GM19240 (cell line): Measurements from ENCODE around the gene FBXW4.

ENCODE experiments used
- DNase-seq: peaks from one replicate; pipeline ENCODE4 v3.0.0; 2011; ENCODE audit warnings: low spot score; ENCODE audit not compliant: insufficient read length

Gene FBXW4

DNA sequence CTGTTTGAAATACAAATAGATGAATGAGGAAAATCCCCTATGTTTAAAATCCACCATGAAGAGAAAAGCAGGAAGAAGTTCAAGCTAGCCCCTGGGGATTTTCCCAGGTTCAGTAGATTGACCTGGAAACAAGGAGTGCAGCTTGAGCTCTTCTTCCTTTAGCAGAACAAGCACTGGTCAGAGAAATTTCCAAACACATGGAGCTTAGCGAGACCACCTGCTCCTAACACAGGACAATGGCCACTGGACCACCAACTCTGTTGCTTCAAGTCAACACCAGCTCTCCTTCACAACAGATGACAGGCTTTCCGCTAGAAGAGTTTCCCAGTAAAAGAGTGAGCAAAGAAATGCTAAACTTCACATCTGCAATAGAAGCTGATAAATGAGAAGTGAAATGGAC, 9.4 kb upstream of the FBXW4 start:
- no peak for DNase-seq

DNA sequence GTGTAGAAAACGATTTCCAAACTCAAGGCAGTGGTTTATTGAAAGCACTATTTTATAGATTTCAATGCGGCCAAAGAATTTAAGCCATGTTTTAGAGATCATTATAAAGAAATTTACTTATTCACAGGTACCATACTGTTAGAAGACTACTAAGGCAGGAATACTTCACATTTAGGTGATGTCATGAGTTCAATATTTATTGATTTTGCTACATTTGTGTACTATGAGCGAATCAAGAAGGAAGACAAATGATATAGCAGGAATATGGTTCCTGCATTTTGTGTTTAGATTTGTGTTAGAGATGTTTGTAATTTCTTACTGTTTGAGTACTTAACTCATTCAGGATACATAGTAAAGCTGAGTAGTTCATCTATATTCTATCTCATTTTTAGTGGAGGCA, 1.7 kb upstream of the FBXW4 start:
- no peak for DNase-seq

DNA sequence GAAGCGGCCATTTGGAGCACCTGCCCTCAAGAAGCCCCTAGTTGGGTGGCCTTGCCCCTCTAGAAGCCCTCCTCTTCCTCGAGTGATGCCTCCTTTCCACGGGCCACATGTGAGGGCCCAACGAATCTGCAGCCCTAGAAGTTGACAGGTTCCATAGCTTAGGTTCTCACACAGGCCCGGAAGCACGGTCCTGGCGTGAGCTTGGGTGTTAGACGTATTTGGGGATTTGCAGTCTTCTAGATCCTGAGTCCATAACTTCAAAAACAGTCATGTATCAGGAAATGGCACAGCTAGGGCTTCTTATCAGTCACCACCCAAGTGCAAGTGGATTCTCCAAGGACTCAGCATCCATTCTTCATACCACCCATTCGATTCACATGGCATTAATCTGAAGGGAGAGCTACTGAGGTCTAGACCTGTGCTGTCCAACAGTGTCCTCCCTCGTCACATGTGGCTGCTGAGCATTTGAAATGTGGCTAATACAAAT, 477 bp upstream of the FBXW4 start:
- no peak for DNase-seq

DNA sequence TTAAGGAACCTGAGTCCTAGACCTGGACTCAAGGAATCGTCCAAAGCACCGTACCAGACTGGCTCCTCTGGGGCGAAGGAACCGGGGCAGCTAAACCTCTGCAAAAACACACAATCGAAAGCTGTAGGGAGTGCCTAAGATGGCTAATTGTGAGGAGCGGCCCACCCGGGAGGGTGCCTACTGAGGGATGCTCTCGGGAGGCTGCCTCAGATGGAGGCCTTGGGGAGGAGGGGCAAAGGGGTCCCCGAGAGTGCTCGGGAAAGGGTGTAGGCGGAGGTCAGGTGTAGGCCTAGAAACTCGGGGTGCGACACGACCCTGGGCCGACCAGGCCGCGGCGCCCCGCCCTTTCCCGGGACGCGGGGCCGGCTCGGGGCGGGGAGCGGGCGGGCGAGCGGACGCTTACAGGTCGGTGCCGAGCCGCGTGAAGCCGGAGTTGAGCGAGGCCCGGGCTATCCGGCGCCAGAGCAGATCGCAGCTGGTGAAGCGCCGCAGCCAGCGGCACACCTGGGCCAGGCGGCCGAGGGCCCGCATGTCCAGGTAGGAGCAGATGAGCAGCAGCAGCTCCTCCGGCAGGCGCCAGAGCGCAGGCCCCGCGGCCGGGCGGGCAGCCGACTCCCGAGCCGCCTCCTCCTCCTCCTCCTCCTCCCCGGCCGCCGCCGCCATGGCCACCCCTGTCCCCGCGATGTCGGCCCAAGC, 844 bp downstream of the FBXW4 start:
- peak; percentile 33 for DNase-seq

DNA sequence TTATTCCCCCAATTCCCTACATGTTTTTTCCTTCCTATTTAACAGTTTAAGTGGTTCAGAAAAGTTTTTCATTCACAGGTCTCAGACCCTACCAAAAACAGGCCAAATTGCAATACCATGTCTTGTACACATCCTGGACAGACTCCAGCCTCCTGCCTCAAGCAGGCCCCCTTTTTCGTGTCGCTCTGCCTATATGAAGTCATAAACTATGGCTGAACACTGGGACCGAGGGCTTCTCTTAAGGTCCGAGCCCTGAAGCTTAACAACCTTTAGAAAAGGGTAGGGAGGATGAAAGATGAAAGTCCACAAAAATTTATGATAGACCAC, 1.4 kb downstream of the FBXW4 start:
- DNase-seq, result peak; percentile 15

DNA sequence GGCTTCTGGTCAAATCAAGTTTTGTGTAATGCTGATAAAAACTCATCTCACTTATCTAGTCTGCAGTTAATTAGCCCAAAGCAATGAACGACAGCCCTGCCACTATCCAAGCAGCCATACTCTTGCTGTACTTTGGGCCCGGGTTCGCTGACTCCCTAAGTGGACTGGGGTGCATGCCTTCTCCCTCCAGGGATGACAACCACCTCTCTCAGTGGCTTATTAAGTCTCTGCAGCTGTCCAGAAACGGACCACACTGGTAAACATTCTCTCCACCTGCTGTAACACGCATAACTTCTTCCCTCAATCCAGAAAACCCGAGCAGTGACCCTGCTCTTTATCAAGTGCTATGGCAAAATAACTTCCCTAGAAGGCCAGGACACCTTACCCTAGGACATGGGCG, 3.9 kb downstream of the FBXW4 start:
- DNase-seq, result no peak

DNA sequence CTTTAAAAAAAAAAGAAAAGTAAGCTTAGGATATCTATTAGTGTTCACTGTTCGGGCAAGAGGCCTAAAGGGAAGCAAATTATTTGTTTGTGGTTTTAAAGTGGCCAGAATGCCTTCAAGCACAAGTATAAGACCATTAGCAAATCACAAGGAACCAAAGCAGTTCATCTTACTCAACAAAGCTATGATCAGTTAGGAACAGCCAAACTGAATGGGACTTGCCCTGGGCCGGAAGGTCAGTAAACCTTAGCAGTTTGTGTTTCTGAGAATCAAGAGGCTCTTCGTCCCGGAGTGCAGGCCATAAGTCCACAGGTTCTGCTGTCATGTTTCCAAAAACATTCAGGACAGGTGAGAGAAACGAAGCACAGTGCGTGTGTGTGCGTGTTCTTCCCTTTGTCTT, 4.5 kb downstream of the FBXW4 start:
- DNase-seq, result no peak

DNA sequence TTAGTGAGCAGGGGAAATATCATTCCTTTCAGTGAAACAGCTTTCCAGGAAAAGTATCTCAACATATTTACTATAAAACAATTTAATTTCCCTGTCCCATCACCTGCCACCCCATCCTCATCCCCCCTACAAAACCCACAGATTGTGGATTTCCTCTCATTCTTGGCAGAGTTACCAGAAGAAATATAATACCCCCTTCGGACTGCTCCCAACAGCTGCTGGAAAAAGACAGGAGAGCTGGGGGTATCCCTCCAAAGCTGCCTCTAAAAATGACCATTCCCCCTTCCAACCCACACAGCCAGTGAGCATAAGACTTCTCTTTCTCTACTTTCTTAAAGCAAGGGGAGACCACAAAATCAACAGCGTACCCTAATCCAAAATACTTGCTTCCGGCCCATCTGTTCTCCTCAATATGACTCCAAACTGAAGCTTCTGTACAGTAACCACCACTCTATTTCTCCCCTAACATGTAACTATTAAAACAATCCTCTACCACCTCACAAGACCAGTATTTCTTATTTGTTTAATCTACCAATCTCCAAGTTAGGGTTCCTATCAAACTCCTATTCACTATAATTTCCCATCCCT, 7.8 kb downstream of the FBXW4 start:
- DNase-seq, result no peak

DNA sequence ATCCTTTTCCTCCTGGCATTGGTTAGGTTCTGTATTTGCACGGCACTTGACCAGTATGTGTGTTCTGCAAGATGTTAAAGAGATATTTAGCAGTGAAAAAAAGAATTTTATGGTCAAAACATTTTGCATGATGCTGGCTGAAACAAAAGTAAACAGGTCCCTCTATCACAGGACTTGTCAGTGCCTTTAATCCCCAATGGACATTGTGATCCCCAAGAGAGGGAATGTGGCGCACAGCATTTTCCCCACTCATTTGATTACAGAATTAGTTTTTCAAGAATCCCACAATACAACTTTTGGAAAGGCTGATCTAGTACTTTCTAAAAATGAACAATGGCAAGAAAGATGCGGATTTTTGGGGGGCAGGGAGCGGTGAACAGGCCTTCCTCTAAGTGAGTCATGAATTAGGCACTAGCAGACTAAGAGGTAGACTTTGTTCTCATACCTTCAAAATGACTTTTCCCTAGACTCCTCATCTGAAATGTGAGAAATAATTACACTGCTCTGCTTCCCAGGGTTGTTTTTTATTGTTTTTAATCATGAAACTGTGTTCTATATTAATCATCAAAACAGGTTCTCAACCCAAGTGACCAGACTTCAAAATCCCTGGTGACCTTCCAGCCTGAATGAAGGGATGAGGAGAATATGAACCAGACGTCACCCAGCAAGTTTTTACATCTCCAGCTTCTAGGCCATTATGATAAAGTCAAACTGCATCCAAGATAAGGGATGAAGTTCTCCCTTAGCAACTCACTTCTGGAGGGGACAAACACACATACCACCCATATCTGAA, 8.6 kb downstream of the FBXW4 start:
- no peak for DNase-seq

DNA sequence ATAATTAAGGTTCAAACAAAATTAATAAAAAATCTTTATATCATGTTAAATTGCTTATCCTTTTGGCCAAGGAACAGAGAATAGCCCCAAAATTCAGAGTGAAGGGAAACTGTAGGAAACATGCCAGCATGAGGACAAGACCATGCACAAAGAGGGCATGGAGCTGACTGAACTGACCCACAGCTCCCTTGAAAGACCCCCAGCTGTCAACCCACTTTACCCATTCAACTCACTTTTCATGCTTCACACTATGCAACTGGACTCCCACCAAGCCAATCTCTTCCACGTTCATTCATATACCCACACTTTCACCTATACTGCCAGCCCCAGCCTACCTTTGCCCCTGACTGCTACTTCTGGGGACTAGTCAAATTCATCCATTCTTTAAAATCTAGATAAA, 10.2 kb downstream of the FBXW4 start:
- no peak for DNase-seq

DNA sequence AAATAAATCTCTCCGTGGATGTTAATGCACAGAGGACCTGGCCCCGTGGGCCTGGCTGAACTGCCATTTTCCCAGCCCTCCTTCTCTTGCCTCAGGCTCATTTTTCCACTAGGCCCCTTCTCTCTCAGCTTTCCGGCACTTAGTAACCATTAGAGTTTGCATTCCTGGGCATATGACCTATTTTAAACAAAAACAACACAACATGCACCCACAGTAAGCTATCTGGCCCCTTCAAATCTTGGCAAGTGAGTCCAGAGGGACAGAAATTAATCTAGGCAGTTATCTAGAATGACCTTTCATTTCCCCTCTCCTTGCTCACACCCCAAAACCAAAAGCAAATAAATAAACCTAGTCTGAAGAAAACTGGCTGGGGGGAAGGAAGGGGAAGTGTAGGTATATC, 11.7 kb downstream of the FBXW4 start:
- no peak for DNase-seq

DNA sequence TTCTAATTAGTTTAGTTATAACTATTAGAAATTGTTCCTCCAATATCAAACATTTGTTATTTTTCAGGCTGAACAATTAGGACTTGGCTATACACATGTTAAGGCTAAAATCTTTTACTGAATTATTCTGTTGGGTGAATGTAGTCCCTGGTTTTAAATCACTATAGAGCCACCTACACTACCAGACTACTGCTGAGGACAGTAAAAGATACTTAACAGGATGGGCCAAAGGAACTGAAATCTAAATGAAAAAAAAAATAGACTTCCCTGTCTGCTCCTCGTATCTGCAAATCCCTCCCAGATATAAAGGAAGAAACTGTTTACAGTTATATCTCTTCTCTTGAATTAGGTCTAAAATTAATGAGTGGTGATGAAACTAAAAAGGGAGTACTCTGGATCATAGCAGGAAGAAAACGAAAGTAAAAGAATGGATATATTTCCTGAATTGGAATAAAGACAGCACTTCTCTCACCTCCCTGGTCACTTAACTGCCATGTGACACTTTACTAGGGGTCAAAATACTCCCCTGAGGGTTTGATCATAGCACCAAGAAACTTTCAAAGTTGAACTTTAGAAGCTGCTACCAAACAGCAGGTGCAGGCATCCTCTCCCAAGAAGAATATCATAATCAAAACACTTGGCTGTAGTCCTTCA, 12.7 kb downstream of the FBXW4 start:
- no peak for DNase-seq

DNA sequence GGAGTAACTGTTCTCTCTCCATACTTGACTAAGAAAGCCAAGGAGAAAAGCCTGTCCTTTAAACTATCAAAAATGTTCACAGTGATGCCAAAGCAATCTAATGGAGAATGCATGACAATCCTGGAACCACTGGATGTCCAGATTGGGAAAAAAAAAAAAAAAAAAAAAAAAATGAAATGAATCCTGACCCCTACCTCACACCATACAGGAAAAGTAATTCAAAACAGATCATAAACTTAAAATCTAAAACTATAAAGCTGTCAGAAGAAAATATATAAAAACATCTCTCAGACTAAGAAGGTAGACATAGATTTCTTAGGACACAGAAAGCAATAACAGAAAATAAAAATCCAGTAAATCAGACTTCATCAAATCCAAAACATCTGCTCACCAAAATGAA, 18.4 kb downstream of the FBXW4 start:
- no peak for DNase-seq

DNA sequence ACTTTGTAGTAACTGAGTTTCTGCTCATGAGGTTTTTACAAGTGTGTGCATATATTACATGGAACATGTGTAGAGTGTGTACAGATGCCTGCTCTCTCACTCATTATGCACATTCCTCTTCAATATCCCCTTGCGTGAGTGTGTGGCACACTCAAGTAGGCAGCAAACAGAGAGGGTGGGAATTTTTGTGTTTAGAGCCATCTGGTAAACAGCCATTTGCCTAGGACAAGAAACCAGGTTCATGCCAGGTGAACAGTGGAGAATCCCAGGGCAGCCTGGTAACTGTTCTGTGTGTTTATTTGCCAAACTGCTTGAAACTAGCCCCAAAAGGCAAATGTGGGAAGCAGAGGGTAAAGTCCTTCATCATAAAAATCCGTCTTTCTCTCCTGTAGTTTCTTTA, 19.9 kb downstream of the FBXW4 start:
- DNase-seq, result no peak

DNA sequence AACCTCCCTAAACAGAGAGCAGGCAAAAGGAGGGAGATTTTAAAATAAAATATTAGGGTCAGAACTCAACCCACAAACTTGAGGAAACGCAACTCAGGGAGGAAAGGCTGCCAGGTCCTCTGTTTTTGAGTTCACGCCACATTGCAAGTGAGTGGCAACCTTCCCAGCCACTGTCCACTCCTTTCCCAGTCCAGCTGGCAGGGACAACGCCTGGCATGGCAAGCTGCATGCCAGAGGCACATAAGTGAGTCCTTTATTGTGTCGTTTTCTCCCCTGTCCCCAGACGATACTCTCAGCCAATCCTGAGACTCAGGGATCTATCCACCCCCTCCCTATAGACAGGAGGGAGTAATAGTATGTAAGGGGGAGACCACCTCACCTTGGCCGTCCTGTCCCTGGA, 22.4 kb downstream of the FBXW4 start:
- DNase-seq, result no peak

DNA sequence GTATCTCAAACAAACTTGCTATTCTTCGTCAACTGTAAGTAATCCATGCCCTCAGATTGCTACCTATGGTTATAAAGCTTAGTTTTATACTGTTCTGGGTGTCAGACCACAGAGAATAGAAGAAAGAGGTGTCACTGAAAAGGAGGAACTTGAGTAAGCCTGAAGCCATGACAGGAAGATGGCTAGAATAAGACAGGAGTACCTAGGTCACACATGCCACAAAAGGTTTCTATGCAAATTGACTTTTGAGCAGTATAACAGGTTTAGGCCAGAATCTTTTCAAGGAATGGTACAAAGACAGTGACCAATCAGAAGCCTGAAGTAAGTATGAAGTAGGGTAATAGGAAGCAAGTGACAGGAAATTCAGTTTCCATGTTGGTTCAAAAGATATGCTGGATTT, 23.5 kb downstream of the FBXW4 start:
- no peak for DNase-seq

DNA sequence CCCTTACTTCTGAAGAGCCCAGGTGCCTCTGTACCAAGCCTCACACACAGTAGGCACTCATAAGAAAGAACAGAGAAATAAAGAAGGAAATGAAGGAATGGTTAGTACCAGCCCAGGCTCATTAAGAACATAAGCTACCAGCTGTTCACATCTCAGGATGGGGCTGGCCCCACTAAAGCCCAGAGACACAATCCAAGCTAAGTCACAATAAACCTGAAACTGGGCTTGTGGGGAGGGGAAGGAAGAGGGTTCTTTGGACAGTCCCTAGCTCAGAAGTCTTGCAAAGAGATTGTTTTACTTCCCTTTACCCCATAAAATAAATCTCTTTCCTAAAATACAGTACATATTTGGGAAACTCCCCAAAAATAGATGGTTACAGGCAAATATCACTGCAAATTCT, 24.3 kb downstream of the FBXW4 start:
- no peak for DNase-seq

DNA sequence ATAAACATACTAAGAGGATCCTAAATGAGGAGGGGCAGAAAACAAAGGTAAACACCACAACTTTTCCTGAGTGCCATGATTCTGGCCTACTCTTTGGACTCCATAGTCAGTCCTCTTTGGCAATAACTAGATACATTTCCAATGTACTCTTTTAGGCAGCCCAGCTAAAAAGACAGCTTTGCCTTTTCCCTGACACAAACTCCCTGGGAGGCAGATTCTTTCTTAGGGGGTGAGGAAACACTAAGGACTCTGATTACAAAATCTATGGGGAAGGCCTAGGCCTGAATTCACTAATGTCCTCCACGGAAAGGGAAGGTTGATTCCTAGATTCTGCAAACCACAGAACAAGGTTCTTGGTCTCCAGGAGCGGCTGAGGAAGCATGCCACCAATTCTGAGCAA, 25.8 kb downstream of the FBXW4 start:
- no peak for DNase-seq

DNA sequence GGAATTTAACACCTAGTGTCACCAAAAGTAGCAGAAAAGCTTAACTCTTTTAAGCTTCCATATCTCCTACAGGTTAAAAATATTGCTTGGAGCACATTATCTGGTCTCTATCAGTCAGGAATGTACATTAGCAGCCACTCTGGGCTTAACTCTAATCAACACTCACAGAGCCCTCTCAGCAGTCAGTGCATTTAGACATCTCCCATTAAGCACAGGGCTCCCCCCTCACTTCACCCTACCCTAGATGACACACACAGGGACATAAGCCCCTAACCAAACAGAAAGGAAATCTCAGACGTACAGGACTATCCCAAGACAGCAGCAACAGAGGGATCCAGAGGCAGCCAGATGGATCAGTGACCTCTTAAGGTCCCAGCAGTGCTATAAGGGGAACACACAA, 26.4 kb downstream of the FBXW4 start:
- DNase-seq, result no peak

DNA sequence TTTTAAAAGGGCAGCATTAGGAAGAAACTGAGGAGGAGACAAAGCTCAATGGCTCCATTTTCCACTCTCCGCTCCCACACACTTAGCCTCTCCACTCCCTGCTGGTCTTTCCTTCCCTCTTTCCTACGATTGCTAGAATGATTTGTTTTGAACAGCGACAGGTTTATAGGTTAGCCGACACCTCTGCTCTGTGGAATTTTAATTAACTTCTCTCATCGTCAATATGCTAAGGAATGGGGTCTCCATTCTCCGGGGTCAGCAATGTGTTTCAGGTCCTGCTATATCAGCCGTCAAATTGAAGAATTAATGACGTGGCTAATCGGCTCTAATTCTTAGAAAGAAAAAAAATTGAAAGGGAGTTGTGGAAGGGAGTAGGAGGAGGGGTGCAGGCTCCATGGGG, 28.9 kb downstream of the FBXW4 start:
- no peak for DNase-seq

DNA sequence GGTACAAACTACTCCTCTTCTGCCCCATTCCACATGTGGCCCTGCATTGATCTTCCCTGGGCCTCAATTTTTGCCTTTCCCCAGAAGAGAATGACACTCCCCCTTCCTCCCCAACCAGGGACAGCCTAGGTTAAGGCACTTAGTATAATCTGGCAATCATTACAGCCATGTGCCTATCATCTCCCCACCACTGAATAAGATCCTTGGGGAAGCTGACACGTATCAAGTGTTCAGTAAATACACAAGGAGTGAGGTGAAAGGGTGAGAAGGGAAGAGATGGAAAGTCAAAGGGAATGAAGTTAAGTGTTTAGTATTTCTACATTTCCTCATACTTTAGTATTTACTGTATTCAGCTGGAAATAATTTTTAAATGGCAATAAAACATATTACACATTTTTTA, 31.9 kb downstream of the FBXW4 start:
- DNase-seq, result no peak

DNA sequence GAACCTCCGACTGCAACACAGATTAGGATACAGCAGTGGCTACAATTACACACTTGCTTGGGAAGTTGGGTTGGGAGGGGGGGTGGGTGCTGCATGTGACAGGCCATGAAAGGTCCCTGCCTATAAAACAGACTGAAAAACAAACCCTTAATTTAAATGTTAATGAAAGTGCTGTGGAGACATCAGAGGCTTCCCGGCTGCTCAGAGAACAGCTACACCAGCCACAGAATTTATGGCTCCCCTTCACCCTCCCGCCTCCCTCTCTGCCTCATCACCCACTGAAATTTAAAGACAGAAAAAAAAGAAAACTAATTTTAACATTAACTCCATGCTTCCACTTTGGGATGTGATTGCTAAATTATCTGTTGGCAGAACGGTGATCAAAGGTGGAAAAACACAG, 34.7 kb downstream of the FBXW4 start:
- no peak for DNase-seq
